HepG2 (cell line): Measurements from ENCODE around the gene ANO2. TPM values are rescaled to one million over a fixed set of nuclear protein-coding genes. Genes with fewer than 3 reads are reported as not detected.

Experiments
- ATAC-seq: fragments of 200-7000 bp; cut with Tn5 transposase; 3 replicates; pipeline ENCODE4 v1.9.1; 2020; ENCODE audit warnings: mild to moderate bottlenecking, moderate library complexity
- BruUV-seq: library from RNA; stranded (reverse); fragments of 400-500 nt; replicated peaks from 2 replicates; lab custom pipeline; 2021; lab: Mats Ljungman, UMichigan
- CTCF ChIA-PET: fragments of 300-600 bp; formaldehyde crosslinking; extraction: SDS; loops from one replicate; lab custom pipeline; 2021; ENCODE audit warnings: low total read pairs, inconsistent platforms, low intra/inter-chr PET ratio; lab: Yijun Ruan, JAX
- POLR2A ChIA-PET: fragments of 350-600 bp; sonication (Branson Sonifier 250); formaldehyde crosslinking; loops from one replicate; lab custom pipeline; 2020; ENCODE audit warnings: antibody characterized with exemption, inconsistent platforms; lab: Yijun Ruan, JAX
- DNase-seq: peaks from one replicate; pipeline ENCODE4 v3.0.0-alpha.2; 2015; ENCODE audit warnings: low spot score
- FAIRE-seq: peaks from 3 replicates; lab custom pipeline; 2011; peaks lifted over from hg19 to GRCh38; lab: Jason Lieb, UNC
- H2AFZ ChIP-seq: one replicate; pipeline ENCODE4 v1.6.1; 2011; ENCODE audit warnings: low read length, inconsistent platforms
- H3K27ac ChIP-seq: fragments of 300-600 bp; 3 replicates; pipeline ENCODE4 v1.8.0; 2011; ENCODE audit warnings: mixed run types, mild to moderate bottlenecking, mixed read lengths, low read length, inconsistent platforms; ENCODE audit not compliant: insufficient read depth; ENCODE audit errors: extremely low read length
- H3K27me3 ChIP-seq, 2 experiments: fragments of 200-600 bp in 1 of 2; 2 replicates in 1 of 2; 3 replicates in 1 of 2; pipeline versions ENCODE4 v1.6.0 to v1.8.0; 2011; ENCODE audit warnings: low read length in 2 of 2, mild to moderate bottlenecking in 2 of 2, moderate library complexity in 2 of 2, inconsistent platforms in 1 of 2; ENCODE audit not compliant: insufficient read depth in 2 of 2, control insufficient read depth in 1 of 2
- H3K36me3 ChIP-seq, 2 experiments: fragments of 200-600 bp in 1 of 2; replicated peaks in 1 of 2; 2 replicates in 1 of 2; 3 replicates in 1 of 2; pipeline versions ENCODE4 v1.5.1 to v1.8.0; 2011; ENCODE audit warnings: low read length in 2 of 2, inconsistent platforms in 1 of 2; ENCODE audit not compliant: insufficient read depth in 2 of 2, control insufficient read depth in 1 of 2
- H3K4me1 ChIP-seq: 2 replicates; pipeline ENCODE4 v1.5.1; 2012; ENCODE audit warnings: low read length, inconsistent platforms; ENCODE audit not compliant: insufficient read depth
- H3K4me2 ChIP-seq: 2 replicates; pipeline ENCODE4 v1.6.0; 2011; ENCODE audit warnings: low read depth, low read length, inconsistent platforms
- H3K4me3 ChIP-seq, 3 experiments: fragments of 200-600 bp in 1 of 3; sonication (generic), shearing (Covaris generic) in 1 of 3; replicated peaks in 1 of 3; 2 replicates each; pipeline ENCODE4 v1.5.1; 2011 to 2016; ENCODE audit warnings: low read length in 3 of 3, inconsistent platforms in 2 of 3, low read depth in 2 of 3, mild to moderate bottlenecking in 2 of 3, control low read depth in 1 of 3, mixed read lengths in 1 of 3; ENCODE audit not compliant: insufficient read depth in 1 of 3
- H3K79me2 ChIP-seq: one replicate; pipeline ENCODE4 v1.6.1; 2011; ENCODE audit warnings: low read length, inconsistent platforms; ENCODE audit not compliant: insufficient read depth
- H3K9ac ChIP-seq: 2 replicates; pipeline ENCODE4 v1.6.0; 2011; ENCODE audit warnings: mild to moderate bottlenecking, low read depth, low read length, inconsistent platforms; ENCODE audit not compliant: insufficient read depth
- H3K9me3 ChIP-seq: 2 replicates; pipeline ENCODE4 v1.5.1; 2012; ENCODE audit warnings: mild to moderate bottlenecking, low read length
- H4K20me1 ChIP-seq: 2 replicates; pipeline ENCODE4 v1.6.0; 2011; ENCODE audit warnings: inconsistent platforms, mild to moderate bottlenecking, low read length, moderate library complexity; ENCODE audit not compliant: insufficient read depth
- GATA4 ChIP-seq: sonication (generic); IDR thresholded peaks from 2 replicates; pipeline ENCODE4 v1.6.1; 2016; ENCODE audit warnings: antibody characterized with exemption, low read depth, borderline replicate concordance
- IKZF1 ChIP-seq: fragments of 450-650 bp; IDR thresholded peaks from 2 replicates; pipeline ENCODE4 v1.7.1; 2016
- KDM5B ChIP-seq: sonication (generic); formaldehyde crosslinking; IDR thresholded peaks from 2 replicates; pipeline ENCODE4 v1.4.0; 2020; ENCODE audit warnings: missing genetic modification reagents, mild to moderate bottlenecking, borderline replicate concordance
- PHF8 ChIP-seq: sonication (generic); formaldehyde crosslinking; IDR thresholded peaks from 2 replicates; pipeline ENCODE4 v1.5.0; 2020; ENCODE audit warnings: missing genetic modification reagents
- PPARG ChIP-seq: conservative IDR thresholded peaks from 2 replicates; pipeline ENCODE4 v1.6.1; 2016; ENCODE audit warnings: missing biosample characterization, missing genetic modification reagents
- SMARCC2 ChIP-seq: fragments of 450-650 bp; IDR thresholded peaks from 2 replicates; pipeline ENCODE4 v1.6.1; 2017; ENCODE audit warnings: antibody characterized with exemption, mild to moderate bottlenecking
- ZNF550 ChIP-seq: sonication (generic); formaldehyde crosslinking; IDR thresholded peaks from 2 replicates; pipeline ENCODE4 v1.4.0; 2020; ENCODE audit warnings: mild to moderate bottlenecking, missing genetic modification reagents, borderline replicate concordance
- WGBS: methylation state at CpG from one replicate; pipeline ENCODE4 v1.1.6; 2017; ENCODE audit warnings: low lambda C conversion rate; 5-methylcytosine and 5-hydroxymethylcytosine counted together
- in situ Hi-C: cut with HindIII; loops from 2 replicates; pipeline ENCODE4 v1.10.0; 2017; ENCODE audit warnings: low pct_unique_long_range_greater_than_20kb; ENCODE audit not compliant: extremely low pct_ligation_motif_present
- intact Hi-C: fragments of 100-400 bp; cut with micrococcal nuclease; formaldehyde crosslinking; loops from one replicate; pipeline ENCODE4 v1.10.0; 2022; ENCODE audit not compliant: unreplicated experiment
- polyA plus RNA-seq, 8 experiments: library from polyadenylated mRNA; depleted of rRNA in 3 of 8; stranded (reverse) in 7 of 8; unstranded in 1 of 8; fragments of >200 nt; fragmentation: Illumina TruSeq in 4 of 8; extraction: Trizol in 4 of 8; gene quantifications; 2 replicates each; pipeline versions ENCODE4 v1.2.1 to v1.2.3, GENCODE V29; 2011 to 2016; ENCODE audit warnings: low read depth in 4 of 8, missing spikeins in 1 of 8, mixed read lengths in 1 of 8; ENCODE audit not compliant: insufficient read depth in 1 of 8
- total RNA-seq, 5 experiments: library from RNA; depleted of rRNA; stranded (reverse); fragments of >200 nt; fragmentation: Illumina TruSeq; extraction: Trizol; gene quantifications; 2 replicates each; pipeline ENCODE4 v1.2.3, GENCODE V29; 2016; ENCODE audit warnings: low read depth in 1 of 5
- TF ChIP-seq, protein P1 (sequence below): sonication (generic); formaldehyde crosslinking; IDR thresholded peaks from one replicate; pipeline ENCODE4 v1.5.1; 2020; ENCODE audit warnings: mild to moderate bottlenecking, missing genetic modification reagents; ENCODE audit errors: not compliant biosample characterization
- TF ChIP-seq, protein P2 (sequence below): sonication (generic); formaldehyde crosslinking; IDR thresholded peaks from 2 replicates; pipeline ENCODE4 v1.4.0; 2020; ENCODE audit warnings: missing genetic modification reagents
- TF ChIP-seq, protein P3 (sequence below): sonication (generic); formaldehyde crosslinking; IDR thresholded peaks from 2 replicates; pipeline ENCODE4 v1.4.0; 2020; ENCODE audit warnings: missing genetic modification reagents

ANO2 gene
- total and polyA plus RNA-seq, 2 of the 13 experiments (the other 11 are each of a cell fraction or from before 2014, with no cell fraction given), result 0.18 TPM; not detected in 1

DNA sequence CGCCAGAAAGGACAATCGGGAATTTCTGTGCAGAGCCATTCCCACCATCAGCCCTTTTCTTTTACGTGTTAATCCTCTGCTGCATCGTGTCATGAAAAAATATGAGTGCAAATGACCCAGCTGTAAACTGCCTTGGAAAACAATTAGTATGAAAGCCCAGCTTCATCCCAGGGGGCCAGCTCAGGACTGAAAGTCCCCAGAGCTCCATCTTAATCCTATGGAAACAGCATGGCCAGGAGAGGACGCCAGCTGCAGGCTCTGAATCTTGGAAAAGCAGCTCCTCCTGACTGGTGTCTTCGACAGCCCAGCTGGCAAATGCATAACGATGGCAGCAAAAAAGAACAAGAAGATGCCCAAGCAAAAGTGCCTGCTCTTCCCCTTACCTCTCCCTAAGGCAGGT lies 321.6 kb downstream of the ANO2 start (continued):
- TF ChIP-seq, protein P1, sequence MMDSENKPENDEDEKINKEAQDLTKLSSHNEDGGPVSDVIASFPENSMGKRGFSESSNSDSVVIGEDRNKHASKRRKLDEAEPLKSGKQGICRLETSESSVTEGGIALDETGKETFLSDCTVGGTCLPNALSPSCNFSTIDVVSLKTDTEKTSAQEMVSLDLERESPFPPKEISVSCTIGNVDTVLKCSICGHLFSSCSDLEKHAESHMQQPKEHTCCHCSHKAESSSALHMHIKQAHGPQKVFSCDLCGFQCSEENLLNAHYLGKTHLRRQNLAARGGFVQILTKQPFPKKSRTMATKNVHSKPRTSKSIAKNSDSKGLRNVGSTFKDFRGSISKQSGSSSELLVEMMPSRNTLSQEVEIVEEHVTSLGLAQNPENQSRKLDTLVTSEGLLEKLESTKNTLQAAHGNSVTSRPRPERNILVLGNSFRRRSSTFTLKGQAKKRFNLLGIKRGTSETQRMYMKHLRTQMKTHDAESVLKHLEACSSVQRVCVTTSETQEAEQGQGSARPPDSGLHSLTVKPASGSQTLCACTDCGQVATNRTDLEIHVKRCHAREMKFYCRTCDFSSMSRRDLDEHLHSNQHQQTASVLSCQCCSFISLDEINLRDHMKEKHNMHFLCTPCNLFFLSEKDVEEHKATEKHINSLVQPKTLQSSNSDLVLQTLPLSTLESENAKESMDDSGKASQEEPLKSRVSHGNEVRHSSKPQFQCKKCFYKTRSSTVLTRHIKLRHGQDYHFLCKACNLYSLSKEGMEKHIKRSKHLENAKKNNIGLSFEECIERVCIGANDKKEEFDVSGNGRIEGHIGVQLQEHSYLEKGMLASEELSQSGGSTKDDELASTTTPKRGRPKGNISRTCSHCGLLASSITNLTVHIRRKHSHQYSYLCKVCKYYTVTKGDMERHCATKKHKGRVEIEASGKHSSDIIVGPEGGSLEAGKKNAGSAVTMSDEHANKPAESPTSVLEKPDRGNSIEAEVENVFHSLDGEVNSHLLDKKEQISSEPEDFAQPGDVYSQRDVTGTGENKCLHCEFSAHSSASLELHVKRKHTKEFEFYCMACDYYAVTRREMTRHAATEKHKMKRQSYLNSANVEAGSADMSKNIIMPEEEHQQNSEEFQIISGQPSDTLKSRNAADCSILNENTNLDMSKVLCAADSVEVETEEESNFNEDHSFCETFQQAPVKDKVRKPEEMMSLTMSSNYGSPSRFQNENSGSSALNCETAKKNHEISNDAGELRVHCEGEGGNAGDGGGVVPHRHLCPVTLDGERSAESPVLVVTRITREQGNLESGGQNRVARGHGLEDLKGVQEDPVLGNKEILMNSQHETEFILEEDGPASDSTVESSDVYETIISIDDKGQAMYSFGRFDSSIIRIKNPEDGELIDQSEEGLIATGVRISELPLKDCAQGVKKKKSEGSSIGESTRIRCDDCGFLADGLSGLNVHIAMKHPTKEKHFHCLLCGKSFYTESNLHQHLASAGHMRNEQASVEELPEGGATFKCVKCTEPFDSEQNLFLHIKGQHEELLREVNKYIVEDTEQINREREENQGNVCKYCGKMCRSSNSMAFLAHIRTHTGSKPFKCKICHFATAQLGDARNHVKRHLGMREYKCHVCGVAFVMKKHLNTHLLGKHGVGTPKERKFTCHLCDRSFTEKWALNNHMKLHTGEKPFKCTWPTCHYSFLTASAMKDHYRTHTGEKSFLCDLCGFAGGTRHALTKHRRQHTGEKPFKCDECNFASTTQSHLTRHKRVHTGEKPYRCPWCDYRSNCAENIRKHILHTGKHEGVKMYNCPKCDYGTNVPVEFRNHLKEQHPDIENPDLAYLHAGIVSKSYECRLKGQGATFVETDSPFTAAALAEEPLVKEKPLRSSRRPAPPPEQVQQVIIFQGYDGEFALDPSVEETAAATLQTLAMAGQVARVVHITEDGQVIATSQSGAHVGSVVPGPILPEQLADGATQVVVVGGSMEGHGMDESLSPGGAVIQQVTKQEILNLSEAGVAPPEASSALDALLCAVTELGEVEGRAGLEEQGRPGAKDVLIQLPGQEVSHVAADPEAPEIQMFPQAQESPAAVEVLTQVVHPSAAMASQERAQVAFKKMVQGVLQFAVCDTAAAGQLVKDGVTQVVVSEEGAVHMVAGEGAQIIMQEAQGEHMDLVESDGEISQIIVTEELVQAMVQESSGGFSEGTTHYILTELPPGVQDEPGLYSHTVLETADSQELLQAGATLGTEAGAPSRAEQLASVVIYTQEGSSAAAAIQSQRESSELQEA, result no peak
- TF ChIP-seq PHF8 (CRISPR knock-in tag) (no peak), ZNF550 (CRISPR knock-in tag) (no peak)

DNA sequence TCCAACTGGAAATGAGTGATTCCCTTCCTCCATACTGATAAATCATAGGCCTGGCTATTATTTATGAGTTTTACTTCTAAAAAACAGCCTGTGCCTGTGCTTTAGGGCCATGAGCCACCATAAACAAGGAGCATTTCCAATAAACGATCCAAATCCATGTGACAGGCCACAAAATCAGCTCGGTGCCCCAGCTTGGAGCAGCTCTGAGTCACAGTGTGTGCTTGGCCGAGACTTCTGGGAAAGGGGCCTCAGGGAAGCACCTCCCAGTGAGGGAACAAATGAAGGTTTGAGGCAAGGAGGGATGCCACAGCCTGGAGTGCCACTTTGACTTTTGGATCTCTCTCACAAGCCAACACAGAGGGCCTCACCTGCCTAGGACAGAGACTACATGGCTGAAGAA lies 322.8 kb downstream of the ANO2 start:
- 20% methylated on average over 1 of the region's 3 CpGs for WGBS
- CTCF ChIA-PET, result no interaction called here
- intact Hi-C loops, result no loop called here
- BruUV-seq, result no TSS peak
- no peak overlapping the region for H3K27ac ChIP-seq
- no peaks in the 10 kb centered on the region for H3K9me3 ChIP-seq
- POLR2A ChIA-PET, result no interaction called here
- H4K20me1 ChIP-seq, result no peaks in the 10 kb centered on the region
- no peak for FAIRE-seq
- no peak for DNase-seq
- H3K4me1 ChIP-seq, result no peaks in the 10 kb centered on the region
- H3K9ac ChIP-seq, result no peak overlapping the region
- in situ Hi-C loops, result no loop called here
- H3K4me3 ChIP-seq, result no peak overlapping the region
- H3K27me3 ChIP-seq, result peaks cover 1 to 5% of the 10 kb centered on the region in 2 experiments; a peak in 2 of 5 replicates
- H2AFZ ChIP-seq, result no peak overlapping the region
- H3K79me2 ChIP-seq, result no peaks in the 10 kb centered on the region
- H3K36me3 ChIP-seq, result no peaks in the 10 kb centered on the region
- ATAC-seq, result no peak
- H3K4me2 ChIP-seq, result no peak overlapping the region
- TF ChIP-seq, protein P2, sequence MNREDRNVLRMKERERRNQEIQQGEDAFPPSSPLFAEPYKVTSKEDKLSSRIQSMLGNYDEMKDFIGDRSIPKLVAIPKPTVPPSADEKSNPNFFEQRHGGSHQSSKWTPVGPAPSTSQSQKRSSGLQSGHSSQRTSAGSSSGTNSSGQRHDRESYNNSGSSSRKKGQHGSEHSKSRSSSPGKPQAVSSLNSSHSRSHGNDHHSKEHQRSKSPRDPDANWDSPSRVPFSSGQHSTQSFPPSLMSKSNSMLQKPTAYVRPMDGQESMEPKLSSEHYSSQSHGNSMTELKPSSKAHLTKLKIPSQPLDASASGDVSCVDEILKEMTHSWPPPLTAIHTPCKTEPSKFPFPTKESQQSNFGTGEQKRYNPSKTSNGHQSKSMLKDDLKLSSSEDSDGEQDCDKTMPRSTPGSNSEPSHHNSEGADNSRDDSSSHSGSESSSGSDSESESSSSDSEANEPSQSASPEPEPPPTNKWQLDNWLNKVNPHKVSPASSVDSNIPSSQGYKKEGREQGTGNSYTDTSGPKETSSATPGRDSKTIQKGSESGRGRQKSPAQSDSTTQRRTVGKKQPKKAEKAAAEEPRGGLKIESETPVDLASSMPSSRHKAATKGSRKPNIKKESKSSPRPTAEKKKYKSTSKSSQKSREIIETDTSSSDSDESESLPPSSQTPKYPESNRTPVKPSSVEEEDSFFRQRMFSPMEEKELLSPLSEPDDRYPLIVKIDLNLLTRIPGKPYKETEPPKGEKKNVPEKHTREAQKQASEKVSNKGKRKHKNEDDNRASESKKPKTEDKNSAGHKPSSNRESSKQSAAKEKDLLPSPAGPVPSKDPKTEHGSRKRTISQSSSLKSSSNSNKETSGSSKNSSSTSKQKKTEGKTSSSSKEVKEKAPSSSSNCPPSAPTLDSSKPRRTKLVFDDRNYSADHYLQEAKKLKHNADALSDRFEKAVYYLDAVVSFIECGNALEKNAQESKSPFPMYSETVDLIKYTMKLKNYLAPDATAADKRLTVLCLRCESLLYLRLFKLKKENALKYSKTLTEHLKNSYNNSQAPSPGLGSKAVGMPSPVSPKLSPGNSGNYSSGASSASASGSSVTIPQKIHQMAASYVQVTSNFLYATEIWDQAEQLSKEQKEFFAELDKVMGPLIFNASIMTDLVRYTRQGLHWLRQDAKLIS, result no peak
- TF ChIP-seq SMARCC2 (no peak), GATA4 (no peak), KDM5B (CRISPR knock-in tag) (no peak), IKZF1 (no peak), PPARG (no peak)
- TF ChIP-seq, protein P3, sequence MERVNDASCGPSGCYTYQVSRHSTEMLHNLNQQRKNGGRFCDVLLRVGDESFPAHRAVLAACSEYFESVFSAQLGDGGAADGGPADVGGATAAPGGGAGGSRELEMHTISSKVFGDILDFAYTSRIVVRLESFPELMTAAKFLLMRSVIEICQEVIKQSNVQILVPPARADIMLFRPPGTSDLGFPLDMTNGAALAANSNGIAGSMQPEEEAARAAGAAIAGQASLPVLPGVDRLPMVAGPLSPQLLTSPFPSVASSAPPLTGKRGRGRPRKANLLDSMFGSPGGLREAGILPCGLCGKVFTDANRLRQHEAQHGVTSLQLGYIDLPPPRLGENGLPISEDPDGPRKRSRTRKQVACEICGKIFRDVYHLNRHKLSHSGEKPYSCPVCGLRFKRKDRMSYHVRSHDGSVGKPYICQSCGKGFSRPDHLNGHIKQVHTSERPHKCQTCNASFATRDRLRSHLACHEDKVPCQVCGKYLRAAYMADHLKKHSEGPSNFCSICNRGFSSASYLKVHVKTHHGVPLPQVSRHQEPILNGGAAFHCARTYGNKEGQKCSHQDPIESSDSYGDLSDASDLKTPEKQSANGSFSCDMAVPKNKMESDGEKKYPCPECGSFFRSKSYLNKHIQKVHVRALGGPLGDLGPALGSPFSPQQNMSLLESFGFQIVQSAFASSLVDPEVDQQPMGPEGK, result no peak
